ENCODE results near the gene NLK. TPM values are rescaled to one million over a fixed set of nuclear protein-coding genes. Genes with fewer than 3 reads are reported as not detected.

The NLK gene
- total RNA-seq, 1 experiment from 2014 or later: 31.8 TPM

DNA sequence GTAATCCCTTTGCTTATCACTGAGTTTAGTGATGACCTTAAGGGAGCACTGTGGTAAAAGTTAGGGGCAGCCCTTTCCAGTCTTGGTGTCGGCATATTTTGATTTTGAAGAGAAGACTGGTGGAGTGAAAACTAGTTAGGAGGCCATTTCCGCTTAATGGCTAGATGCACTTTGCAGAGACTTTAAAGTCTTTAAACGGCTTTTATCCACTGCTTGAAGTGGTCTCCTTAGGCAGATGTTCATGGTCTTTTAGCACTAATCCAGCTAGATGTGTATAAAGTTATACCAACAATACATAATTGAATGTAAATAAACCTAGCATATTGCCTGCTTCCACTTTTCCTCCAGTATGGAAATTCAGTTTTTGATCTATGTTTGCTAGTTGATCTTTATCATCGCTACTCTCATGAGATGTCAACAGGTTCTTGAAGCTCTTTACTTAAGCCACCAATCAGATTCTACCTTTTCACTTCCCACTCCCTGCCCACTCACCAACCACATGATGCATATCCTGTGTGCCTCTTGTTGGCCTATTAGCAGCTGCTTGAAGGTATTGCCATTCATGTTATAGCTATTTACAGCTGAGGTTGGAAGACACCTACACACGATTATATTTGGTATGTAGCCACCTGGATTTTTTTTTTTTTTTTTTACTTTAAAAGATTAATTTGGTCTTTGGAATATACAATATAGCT lies 132.0 kb downstream of the NLK start:
- no peak overlapping the region for H3K4me2 ChIP-seq (ENCODE audit: insufficient read depth, insufficient read length, low read length)
- peak overlapping the region; percentile 47 to 86 (median 78); a peak in 6 of 7 replicates for H3K27ac Mint-ChIP-seq
- peaks cover 51 to 52% of the 10 kb centered on the region in 2 experiments for H3K4me1 Mint-ChIP-seq

More for the DNA sequence above, 132.0 kb downstream of the NLK start:
- H3K4me3 Mint-ChIP-seq: no peak overlapping the region
- no peaks in the 10 kb centered on the region for H3K9me3 Mint-ChIP-seq
- no peak overlapping the region for H3K9ac ChIP-seq (ENCODE audit: extremely low read depth, insufficient read length, low read length)
- no peak overlapping the region for H3K14ac ChIP-seq (ENCODE audit: insufficient read depth, low read length)
- H3K23ac ChIP-seq (ENCODE audit: insufficient read length, low read depth, low read length): no peak overlapping the region
- H3K79me2 ChIP-seq (ENCODE audit: insufficient read depth, low read length): no peaks in the 10 kb centered on the region
- H3K27me3 Mint-ChIP-seq (ENCODE audit: low read depth): no peaks in the 10 kb centered on the region
- no peak overlapping the region for H2AFZ ChIP-seq (ENCODE audit: low read length)
- no peaks in the 10 kb centered on the region for H3K79me1 ChIP-seq (ENCODE audit: insufficient read depth, low read depth, low read length, poor library complexity, severe bottlenecking)
- peaks cover 10 to 16% (median 12%) of the 10 kb centered on the region in 3 experiments for H3K36me3 Mint-ChIP-seq (ENCODE audit: insufficient read depth in 1 of 3, low read depth in 3 of 3)
- H2BK20ac ChIP-seq (ENCODE audit: low read depth, low read length, poor library complexity, severe bottlenecking): no peak overlapping the region
- no peaks in the 10 kb centered on the region for H3K23me2 ChIP-seq (ENCODE audit: insufficient read length, low read depth, low read length, poor library complexity, severe bottlenecking)
- H4K91ac ChIP-seq (ENCODE audit: insufficient read length, low read depth, low read length): no peak overlapping the region
- H3K27ac ChIP-seq (ENCODE audit: insufficient read length, low read depth, low read length): peak overlapping the region; percentile 71
- peaks cover 12% of the 10 kb centered on the region; the same call in 1 of the 2 replicates for H3K4me1 ChIP-seq (ENCODE audit: insufficient read depth, low read length)
- no peaks in the 10 kb centered on the region for H3K27me3 ChIP-seq (ENCODE audit: insufficient read depth, low read length)
- no peak overlapping the region for H3K56ac ChIP-seq (ENCODE audit: insufficient read length, low read depth, low read length)
- no peak for DNase-seq
- H3K4ac ChIP-seq (ENCODE audit: low read depth, low read length): no peak overlapping the region
- H4K20me1 ChIP-seq (ENCODE audit: control insufficient read depth, insufficient read depth, insufficient read length): no peaks in the 10 kb centered on the region
- H3K9me3 ChIP-seq (ENCODE audit: control insufficient read depth, low read depth, low read length): no peaks in the 10 kb centered on the region
- TF ChIP-seq, protein P1, sequence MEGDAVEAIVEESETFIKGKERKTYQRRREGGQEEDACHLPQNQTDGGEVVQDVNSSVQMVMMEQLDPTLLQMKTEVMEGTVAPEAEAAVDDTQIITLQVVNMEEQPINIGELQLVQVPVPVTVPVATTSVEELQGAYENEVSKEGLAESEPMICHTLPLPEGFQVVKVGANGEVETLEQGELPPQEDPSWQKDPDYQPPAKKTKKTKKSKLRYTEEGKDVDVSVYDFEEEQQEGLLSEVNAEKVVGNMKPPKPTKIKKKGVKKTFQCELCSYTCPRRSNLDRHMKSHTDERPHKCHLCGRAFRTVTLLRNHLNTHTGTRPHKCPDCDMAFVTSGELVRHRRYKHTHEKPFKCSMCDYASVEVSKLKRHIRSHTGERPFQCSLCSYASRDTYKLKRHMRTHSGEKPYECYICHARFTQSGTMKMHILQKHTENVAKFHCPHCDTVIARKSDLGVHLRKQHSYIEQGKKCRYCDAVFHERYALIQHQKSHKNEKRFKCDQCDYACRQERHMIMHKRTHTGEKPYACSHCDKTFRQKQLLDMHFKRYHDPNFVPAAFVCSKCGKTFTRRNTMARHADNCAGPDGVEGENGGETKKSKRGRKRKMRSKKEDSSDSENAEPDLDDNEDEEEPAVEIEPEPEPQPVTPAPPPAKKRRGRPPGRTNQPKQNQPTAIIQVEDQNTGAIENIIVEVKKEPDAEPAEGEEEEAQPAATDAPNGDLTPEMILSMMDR (conservative IDR thresholded peaks at IDR 0.05): no peak
- WGBS (ENCODE audit: extremely low coverage, insufficient read length, low lambda C conversion rate): no CpG with 5 or more reads among the region's 5 CpGs
- no peak overlapping the region for H3T11ph ChIP-seq (ENCODE audit: low read length)
- no peak overlapping the region for H4K5ac ChIP-seq (ENCODE audit: insufficient read length, low read depth, low read length)
- no peak overlapping the region for H2BK120ac ChIP-seq (ENCODE audit: low read depth, low read length, poor library complexity, severe bottlenecking)
- H2AK5ac ChIP-seq (ENCODE audit: insufficient read length, low read length): no peak overlapping the region
- no peak overlapping the region for H4K8ac ChIP-seq (replicated peaks; ENCODE audit: insufficient read length, low read depth, low read length)
- peak overlapping the region; percentile 85 for H2BK12ac ChIP-seq (ENCODE audit: insufficient read length, low read depth, low read length)
- H2BK15ac ChIP-seq (ENCODE audit: low read depth, low read length): no peak overlapping the region
- no peak overlapping the region for H2BK5ac ChIP-seq (ENCODE audit: insufficient read length, low read length)
- H3K18ac ChIP-seq (ENCODE audit: insufficient read length, low read depth, low read length): no peak overlapping the region

Data from H9 (cell line).